ENCODE measurements around the gene MAGI1.

DNA sequence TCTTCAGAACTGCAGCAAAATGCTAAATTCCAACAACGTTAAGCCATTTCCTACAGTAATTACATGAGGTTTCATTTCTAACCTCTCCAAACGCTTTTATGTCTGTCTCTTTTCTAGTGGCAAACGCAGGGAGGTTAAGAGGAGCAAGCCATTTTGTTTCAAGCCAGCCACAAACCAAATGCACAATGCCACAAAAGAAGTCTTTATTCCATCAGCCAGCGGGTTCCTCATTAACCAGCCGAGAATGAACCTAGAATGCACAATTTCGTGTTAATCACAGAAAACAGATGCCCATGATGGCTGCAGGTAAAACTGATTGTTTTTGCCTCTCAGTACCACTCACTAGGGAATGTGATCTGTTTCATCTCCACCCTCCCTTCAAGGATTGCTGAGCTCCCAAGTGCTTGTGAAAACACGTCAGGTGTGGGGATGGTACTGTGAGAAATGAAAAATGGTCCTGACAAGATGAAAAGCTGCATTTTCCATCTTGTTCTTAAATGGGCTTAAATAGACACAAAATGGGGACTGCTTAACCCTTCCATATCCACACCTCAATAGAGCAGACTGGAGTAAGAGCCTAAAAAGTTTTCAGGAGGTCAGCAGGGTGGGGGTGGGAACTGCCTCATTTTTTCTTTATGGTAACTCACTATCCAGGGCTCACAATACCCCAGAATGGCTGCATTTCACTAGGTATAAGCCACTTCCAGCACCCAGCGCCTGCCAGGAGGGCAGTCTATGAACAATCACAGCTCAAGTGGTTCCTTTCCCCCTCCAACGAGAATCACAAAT, 277.1 kb downstream of the MAGI1 start:
- TF ChIP-seq CTBP1 (IDR thresholded peaks at IDR 0.05; ENCODE audit: borderline replicate concordance) (no peak), ARNT (IDR thresholded peaks at IDR 0.05) (no peak), FOXA1 (IDR thresholded peaks at IDR 0.05) (no peak), TARDBP (IDR thresholded peaks at IDR 0.05) (no peak), L3MBTL2 (conservative IDR thresholded peaks at IDR 0.05) (no peak), SP1 (IDR thresholded peaks at IDR 0.05) (no peak), NFRKB (IDR thresholded peaks at IDR 0.05) (no peak), FOXK2 (IDR thresholded peaks at IDR 0.05) (no peak), FOXM1 (IDR thresholded peaks at IDR 0.05; ENCODE audit: borderline replicate concordance) (no peak)
- TF ChIP-seq, protein P1, sequence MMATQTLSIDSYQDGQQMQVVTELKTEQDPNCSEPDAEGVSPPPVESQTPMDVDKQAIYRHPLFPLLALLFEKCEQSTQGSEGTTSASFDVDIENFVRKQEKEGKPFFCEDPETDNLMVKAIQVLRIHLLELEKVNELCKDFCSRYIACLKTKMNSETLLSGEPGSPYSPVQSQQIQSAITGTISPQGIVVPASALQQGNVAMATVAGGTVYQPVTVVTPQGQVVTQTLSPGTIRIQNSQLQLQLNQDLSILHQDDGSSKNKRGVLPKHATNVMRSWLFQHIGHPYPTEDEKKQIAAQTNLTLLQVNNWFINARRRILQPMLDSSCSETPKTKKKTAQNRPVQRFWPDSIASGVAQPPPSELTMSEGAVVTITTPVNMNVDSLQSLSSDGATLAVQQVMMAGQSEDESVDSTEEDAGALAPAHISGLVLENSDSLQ (IDR thresholded peaks at IDR 0.05): no peak

All from HEK293T (cell line).